Neuronal stem cell (in vitro differentiated cells): ENCODE results near the gene DPYSL4.

Experiments used
- DNase-seq: peaks from one replicate; pipeline ENCODE4 v3.0.0-alpha.2; 2013; ENCODE audit warnings: low spot score
- H2AFZ ChIP-seq: one replicate; pipeline ENCODE4 v1.6.1; 2013; ENCODE audit warnings: mild to moderate bottlenecking, low read length, inconsistent platforms
- H2AK5ac ChIP-seq: 2 replicates; pipeline ENCODE4 v1.6.1; 2013; ENCODE audit warnings: low read depth, mild to moderate bottlenecking, inconsistent platforms, low read length, moderate library complexity, mixed read lengths
- H2BK120ac ChIP-seq: 2 replicates; pipeline ENCODE4 v1.6.1; 2013; ENCODE audit warnings: low read depth, mild to moderate bottlenecking, inconsistent platforms, low read length, moderate library complexity, mixed read lengths
- H2BK12ac ChIP-seq: one replicate; pipeline ENCODE4 v1.6.1; 2013; ENCODE audit warnings: low read length, inconsistent platforms
- H2BK15ac ChIP-seq: 2 replicates; pipeline ENCODE4 v1.6.1; 2013; ENCODE audit warnings: mild to moderate bottlenecking, low read length, inconsistent platforms, mixed read lengths
- H2BK5ac ChIP-seq: one replicate; pipeline ENCODE4 v1.6.1; 2013; ENCODE audit warnings: inconsistent platforms, mild to moderate bottlenecking, low read length, moderate library complexity
- H3K14ac ChIP-seq: one replicate; pipeline ENCODE4 v1.6.1; 2013; ENCODE audit warnings: low read length, inconsistent platforms
- H3K18ac ChIP-seq: 2 replicates; pipeline ENCODE4 v1.6.1; 2013; ENCODE audit warnings: low read length, inconsistent platforms
- H3K23ac ChIP-seq: 2 replicates; pipeline ENCODE4 v1.6.1; 2013; ENCODE audit warnings: low read depth, mild to moderate bottlenecking, mixed read lengths, low read length, inconsistent platforms; ENCODE audit not compliant: poor library complexity
- H3K27ac ChIP-seq: replicated peaks from 3 replicates; pipeline ENCODE4 v1.5.1; 2013; ENCODE audit warnings: low read length, inconsistent platforms
- H3K27me3 ChIP-seq, 3 experiments: 2 replicates each; pipeline ENCODE4 v1.6.1; 2013; ENCODE audit warnings: low read length in 3 of 3, mild to moderate bottlenecking in 2 of 3, inconsistent platforms in 1 of 3, low read depth in 1 of 3, mixed read lengths in 1 of 3, moderate library complexity in 1 of 3; ENCODE audit not compliant: control insufficient read depth in 3 of 3, insufficient read depth in 3 of 3
- H3K36me3 ChIP-seq, 2 donors: replicated peaks in 1 of 2; 2 replicates each; pipeline ENCODE4 v1.6.1; 2013; ENCODE audit warnings: low read length in 2 of 2; ENCODE audit not compliant: control insufficient read depth in 2 of 2, insufficient read depth in 2 of 2
- H3K4ac ChIP-seq: 2 replicates; pipeline ENCODE4 v1.6.1; 2013; ENCODE audit warnings: inconsistent platforms, mild to moderate bottlenecking, low read length, moderate library complexity
- H3K4me1 ChIP-seq, 2 donors: 1 replicate in 1 of 2; 2 replicates in 1 of 2; pipeline ENCODE4 v1.6.1; 2013; ENCODE audit warnings: low read length in 2 of 2, low read depth in 1 of 2; ENCODE audit not compliant: control insufficient read depth in 2 of 2, insufficient read depth in 1 of 2
- H3K4me2 ChIP-seq: one replicate; pipeline ENCODE4 v1.6.1; 2013; ENCODE audit warnings: mild to moderate bottlenecking, low read length, inconsistent platforms; ENCODE audit not compliant: insufficient read depth, poor library complexity, severe bottlenecking
- H3K4me3 ChIP-seq, 2 donors: 2 replicates each; pipeline ENCODE4 v1.5.1; 2013; ENCODE audit warnings: low read length in 2 of 2, mild to moderate bottlenecking in 2 of 2, inconsistent platforms in 1 of 2, moderate library complexity in 1 of 2
- H3K79me1 ChIP-seq: one replicate; pipeline ENCODE4 v1.6.1; 2013; ENCODE audit warnings: low read depth, mild to moderate bottlenecking, inconsistent platforms, low read length, moderate library complexity
- H3K9ac ChIP-seq: one replicate; pipeline ENCODE4 v1.6.1; 2013; ENCODE audit warnings: mild to moderate bottlenecking, low read depth, low read length, inconsistent platforms; ENCODE audit not compliant: poor library complexity
- H3K9me3 ChIP-seq, 2 donors: replicated peaks in 1 of 2; 2 replicates each; pipeline versions ENCODE3 to v1.6.1; 2013; ENCODE audit warnings: low read length in 2 of 2, mild to moderate bottlenecking in 2 of 2, inconsistent platforms in 1 of 2, low read depth in 1 of 2, mixed read lengths in 1 of 2, moderate library complexity in 1 of 2; ENCODE audit not compliant: control insufficient read depth in 2 of 2, insufficient read depth in 1 of 2
- H4K8ac ChIP-seq: one replicate; pipeline ENCODE4 v1.6.1; 2013; ENCODE audit warnings: low read depth, mild to moderate bottlenecking, inconsistent platforms, low read length, moderate library complexity
- H4K91ac ChIP-seq: one replicate; pipeline ENCODE4 v1.6.1; 2013; ENCODE audit warnings: low read length, low read depth, mild to moderate bottlenecking, inconsistent platforms; ENCODE audit not compliant: poor library complexity
- WGBS, 2 donors: extraction: QIAGEN DNeasy Blood & Tissue Kit; methylation state at CpG; one replicate each; pipeline ENCODE4 v1.1.7; 2013; ENCODE audit warnings: missing lambda C conversion rate in 2 of 2, mixed read lengths in 1 of 2; ENCODE audit not compliant: insufficient read length in 2 of 2, insufficient replicate concordance in 1 of 2; ENCODE audit errors: extremely low coverage in 2 of 2; 5-methylcytosine and 5-hydroxymethylcytosine counted together

The DPYSL4 gene

GRCh38 chr10:132163278-132163765 lies 23.4 kb upstream of the DPYSL4 start:
- H4K91ac ChIP-seq: no peak overlapping the region
- H3K18ac ChIP-seq: peak overlapping the region; percentile 94
- WGBS, 2 donors: no CpG with 5 or more reads among the region's 16 CpGs
- H2BK12ac ChIP-seq: no peak overlapping the region
- H4K8ac ChIP-seq: peak overlapping the region; percentile 43
- H3K14ac ChIP-seq: peak overlapping the region; percentile 56
- H3K79me1 ChIP-seq: peaks cover 2% of the 10 kb centered on the region
- H3K9me3 ChIP-seq: peaks cover 0 to 2% of the 10 kb centered on the region in 2 donors
- peak overlapping the region; percentile 23 for H3K4ac ChIP-seq
- peak overlapping the region; percentile 49 for H2BK120ac ChIP-seq
- peak overlapping the region; percentile 73 for H2BK15ac ChIP-seq
- H3K4me3 ChIP-seq: no peak overlapping the region
- peak overlapping the region; percentile 50 for H3K9ac ChIP-seq
- H3K27me3 ChIP-seq: peaks cover 0 to 24% (median 0%) of the 10 kb centered on the region in 3 experiments
- peak; percentile 51 for DNase-seq
- H2BK5ac ChIP-seq: peak overlapping the region; percentile 60
- peak overlapping the region; percentile 75 for H2AK5ac ChIP-seq
- H3K4me2 ChIP-seq: peak overlapping the region; percentile 23
- peaks cover 0 to 9% of the 10 kb centered on the region in 2 donors for H3K4me1 ChIP-seq
- H3K36me3 ChIP-seq: no peaks in the 10 kb centered on the region
- peak overlapping the region; percentile 91 for H3K23ac ChIP-seq
- H2AFZ ChIP-seq: no peak overlapping the region
- H3K27ac ChIP-seq: no peak overlapping the region

DNA sequence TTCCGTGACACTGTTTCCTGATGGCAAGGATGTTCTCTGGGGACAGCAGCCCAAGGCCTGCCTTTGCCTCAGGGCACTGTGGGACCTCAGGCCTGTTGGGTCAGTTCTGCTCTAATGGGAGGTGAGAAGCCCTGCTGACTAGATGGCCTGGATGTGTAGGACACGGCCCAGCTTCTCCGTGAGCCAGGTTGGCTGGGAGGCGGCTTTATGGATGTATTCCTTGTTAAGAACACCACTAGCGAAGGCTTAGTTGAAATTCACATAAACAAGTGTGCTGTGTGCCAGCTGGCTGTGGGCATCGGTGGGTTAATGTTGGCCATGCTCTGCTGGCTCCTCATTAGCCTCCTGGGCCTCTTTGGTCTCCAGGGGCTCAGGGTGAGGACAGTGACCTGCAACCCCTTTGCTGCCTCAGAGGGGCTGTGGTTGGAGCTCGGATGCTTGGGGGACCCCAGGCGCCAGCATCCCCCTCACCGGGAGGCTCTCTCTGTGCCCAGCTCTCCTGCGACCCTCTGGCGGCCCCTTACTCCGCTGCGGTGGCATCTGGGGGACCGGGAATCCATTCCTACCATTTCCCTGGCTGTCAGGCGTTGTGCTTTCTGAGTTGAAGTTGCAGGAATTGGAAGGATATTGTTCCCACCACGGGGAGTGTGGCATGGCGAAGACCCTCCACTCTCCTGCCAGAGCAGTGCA lies 22.8 kb upstream of the DPYSL4 start:
- Histone ChIP-seq H2BK5ac (no peak overlapping the region), H3K4ac (peak overlapping the region; percentile 26), H3K4me3 (peak overlapping the region in 1 of 2 donors; percentile 35), H4K8ac (no peak overlapping the region), H3K9me3 (peaks cover 0 to 2% of the 10 kb centered on the region in 2 donors), H2BK12ac (no peak overlapping the region), H3K18ac (peak overlapping the region; percentile 94), H2BK120ac (no peak overlapping the region), H3K14ac (peak overlapping the region; percentile 56), H3K79me1 (peaks cover 2% of the 10 kb centered on the region), H2BK15ac (peak overlapping the region; percentile 49), H3K36me3 (no peaks in the 10 kb centered on the region), H2AFZ (no peak overlapping the region), H4K91ac (no peak overlapping the region), H3K27me3 (peaks cover 0 to 24% (median 0%) of the 10 kb centered on the region in 3 experiments), H3K23ac (peak overlapping the region; percentile 91), H3K4me1 (peaks cover 0 to 9% of the 10 kb centered on the region in 2 donors), H2AK5ac (peak overlapping the region; percentile 40), H3K9ac (no peak overlapping the region), H3K4me2 (no peak overlapping the region), H3K27ac (no peak overlapping the region)
- no CpG with 5 or more reads among the region's 17 CpGs for WGBS, 2 donors
- no peak for DNase-seq

DNA sequence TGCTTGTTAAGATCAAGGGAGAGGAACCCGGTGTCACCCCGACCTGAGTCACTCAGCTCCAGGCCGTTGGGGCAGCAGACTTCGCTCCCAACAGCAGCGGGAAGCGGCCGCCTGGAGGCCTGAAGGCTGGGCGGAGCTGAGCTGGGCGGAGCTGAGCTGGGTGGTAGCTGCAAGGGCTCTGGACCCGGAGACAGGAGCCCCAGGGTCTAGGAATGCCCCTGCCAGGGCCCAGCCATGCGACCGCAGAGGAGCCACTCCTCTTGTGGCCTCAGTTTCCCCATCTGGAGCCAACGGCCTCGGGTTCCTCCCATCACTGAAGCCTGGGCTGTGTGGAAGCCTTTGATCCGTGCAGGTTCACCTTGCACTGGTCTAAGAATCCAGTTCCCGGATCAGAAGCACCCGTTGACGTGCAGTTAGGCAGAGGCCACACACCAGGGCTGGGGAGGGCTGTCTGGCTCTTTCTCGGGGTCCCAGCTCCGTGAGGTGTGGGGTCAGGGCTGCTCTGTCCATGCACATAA lies 21.9 kb upstream of the DPYSL4 start:
- H3K36me3 ChIP-seq: no peaks in the 10 kb centered on the region
- H3K14ac ChIP-seq: no peak overlapping the region
- H3K23ac ChIP-seq: no peak overlapping the region
- H3K18ac ChIP-seq: peak overlapping the region; percentile 38
- H3K4ac ChIP-seq: no peak overlapping the region
- H3K27me3 ChIP-seq: peaks cover 0 to 24% (median 0%) of the 10 kb centered on the region in 3 experiments
- H2AFZ ChIP-seq: no peak overlapping the region
- no peak overlapping the region for H4K8ac ChIP-seq
- H3K9me3 ChIP-seq: peaks cover 0 to 2% of the 10 kb centered on the region in 2 donors
- H3K4me1 ChIP-seq: peaks cover 0 to 9% of the 10 kb centered on the region in 2 donors
- DNase-seq: no peak
- H3K27ac ChIP-seq: no peak overlapping the region
- H3K79me1 ChIP-seq: peaks cover 2% of the 10 kb centered on the region
- H3K4me2 ChIP-seq: no peak overlapping the region
- H2AK5ac ChIP-seq: peak overlapping the region; percentile 70
- H2BK120ac ChIP-seq: no peak overlapping the region
- no peak overlapping the region for H2BK12ac ChIP-seq
- H2BK15ac ChIP-seq: no peak overlapping the region
- H2BK5ac ChIP-seq: no peak overlapping the region
- no peak overlapping the region for H4K91ac ChIP-seq
- no peak overlapping the region for H3K4me3 ChIP-seq
- H3K9ac ChIP-seq: no peak overlapping the region
- no CpG with 5 or more reads among the region's 20 CpGs for WGBS, 2 donors

- Histone ChIP-seq H3K4me2 (no peak overlapping the region), H3K79me1 (peaks cover 2% of the 10 kb centered on the region), H3K4ac (no peak overlapping the region), H2BK5ac (no peak overlapping the region), H2BK12ac (no peak overlapping the region), H3K27ac (no peak overlapping the region), H3K4me3 (no peak overlapping the region), H4K91ac (no peak overlapping the region), H3K9ac (no peak overlapping the region), H3K23ac (no peak overlapping the region), H3K9me3 (peaks cover 0 to 2% of the 10 kb centered on the region in 2 donors), H2BK15ac (no peak overlapping the region), H3K27me3 (peaks cover 0 to 24% (median 0%) of the 10 kb centered on the region in 3 experiments), H2AK5ac (peak overlapping the region; percentile 70), H3K18ac (peak overlapping the region; percentile 38), H3K14ac (no peak overlapping the region), H3K36me3 (no peaks in the 10 kb centered on the region), H4K8ac (no peak overlapping the region), H2BK120ac (peak overlapping the region; percentile 61), H2AFZ (no peak overlapping the region), H3K4me1 (peaks cover 0 to 9% of the 10 kb centered on the region in 2 donors)
- no CpG with 5 or more reads among the region's 21 CpGs for WGBS, 2 donors
- DNase-seq: no peak
These were observed 21.2 kb upstream of the DPYSL4 start for GRCh38 chr10:132165416-132165980.
